ENCODE data around the gene HSPA2.

DNA sequence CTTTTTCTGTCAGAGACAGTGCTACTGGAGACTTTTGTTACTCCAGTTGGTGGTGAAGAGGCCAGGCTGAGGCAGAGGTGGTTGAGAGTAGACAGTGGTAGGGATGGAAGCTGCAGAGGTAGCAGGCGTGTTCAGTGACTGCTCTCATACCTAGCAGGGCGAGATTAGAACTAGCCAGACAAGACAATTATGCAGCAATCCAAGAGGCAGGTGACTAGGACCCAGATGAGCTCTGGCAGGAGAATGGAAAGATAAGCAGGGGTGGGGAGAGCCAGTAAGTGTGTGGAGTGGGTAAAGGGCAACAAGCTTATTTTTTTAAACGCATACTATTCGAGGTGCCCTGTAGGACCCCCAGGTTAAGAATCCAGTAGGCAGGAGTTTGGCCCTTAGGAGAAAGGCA lies 14.0 kb downstream of the HSPA2 start:
- TF ChIP-seq EZH2 (IDR thresholded peaks at IDR 0.05; ENCODE audit: borderline replicate concordance, insufficient read depth, low read depth, low read length, poor library complexity, severe bottlenecking), result no peak
- TF ChIP-seq, protein P1, sequence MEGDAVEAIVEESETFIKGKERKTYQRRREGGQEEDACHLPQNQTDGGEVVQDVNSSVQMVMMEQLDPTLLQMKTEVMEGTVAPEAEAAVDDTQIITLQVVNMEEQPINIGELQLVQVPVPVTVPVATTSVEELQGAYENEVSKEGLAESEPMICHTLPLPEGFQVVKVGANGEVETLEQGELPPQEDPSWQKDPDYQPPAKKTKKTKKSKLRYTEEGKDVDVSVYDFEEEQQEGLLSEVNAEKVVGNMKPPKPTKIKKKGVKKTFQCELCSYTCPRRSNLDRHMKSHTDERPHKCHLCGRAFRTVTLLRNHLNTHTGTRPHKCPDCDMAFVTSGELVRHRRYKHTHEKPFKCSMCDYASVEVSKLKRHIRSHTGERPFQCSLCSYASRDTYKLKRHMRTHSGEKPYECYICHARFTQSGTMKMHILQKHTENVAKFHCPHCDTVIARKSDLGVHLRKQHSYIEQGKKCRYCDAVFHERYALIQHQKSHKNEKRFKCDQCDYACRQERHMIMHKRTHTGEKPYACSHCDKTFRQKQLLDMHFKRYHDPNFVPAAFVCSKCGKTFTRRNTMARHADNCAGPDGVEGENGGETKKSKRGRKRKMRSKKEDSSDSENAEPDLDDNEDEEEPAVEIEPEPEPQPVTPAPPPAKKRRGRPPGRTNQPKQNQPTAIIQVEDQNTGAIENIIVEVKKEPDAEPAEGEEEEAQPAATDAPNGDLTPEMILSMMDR (IDR thresholded peaks at IDR 0.05), result no peak

Measured in B cell (primary cell).